AG04450 (cell line): ENCODE data around the gene ZFP14. TPM values are rescaled to one million over a fixed set of nuclear protein-coding genes. Genes with fewer than 3 reads are reported as not detected.
A peak's percentile ranks its signal among the peaks of the same experiment; 100 is the strongest.

Source experiments
- CTCF ChIA-PET: fragments of 300-600, 350-600 bp; formaldehyde crosslinking; extraction: SDS; loops from one replicate; lab custom pipeline; 2022; ENCODE audit warnings: antibody characterized with exemption, inconsistent platforms; lab: Charles Lee
- POLR2A ChIA-PET: fragments of 350-600 bp; formaldehyde crosslinking; extraction: SDS; loops from one replicate; lab custom pipeline; 2021; ENCODE audit warnings: antibody characterized with exemption, inconsistent platforms; lab: Yijun Ruan, JAX
- DNase-seq: peaks from one replicate; pipeline ENCODE4 v3.0.0-alpha.2; 2011; ENCODE audit warnings: low read depth, low spot score
- H3K27ac ChIP-seq: one replicate; pipeline ENCODE4 v1.5.1; 2012; ENCODE audit warnings: low read depth, low read length, control low read depth
- H3K27me3 ChIP-seq: one replicate; pipeline ENCODE4 v1.6.0; 2012; ENCODE audit warnings: low read length; ENCODE audit not compliant: control insufficient read depth, insufficient read depth
- H3K4me3 ChIP-seq: 2 replicates; pipeline ENCODE4 v1.5.1; 2011; ENCODE audit warnings: mild to moderate bottlenecking, low read depth, low read length, control low read depth
- H3K9me3 ChIP-seq: 2 replicates; pipeline ENCODE4 v1.5.1; 2012; ENCODE audit warnings: low read length; ENCODE audit not compliant: control insufficient read depth, insufficient read depth
- CTCF ChIP-seq: IDR thresholded peaks from 2 replicates; pipeline ENCODE4 v1.5.1; 2011; ENCODE audit warnings: low read depth, low read length, control low read depth, inconsistent platforms
- polyA plus RNA-seq: library from polyadenylated mRNA; depleted of rRNA; stranded (reverse); fragments of >200 nt; gene quantifications from 2 replicates; pipeline ENCODE4 v1.2.3, GENCODE V29; 2011

Gene ZFP14
- polyA plus RNA-seq, 1 experiment: 2.7 TPM

DNA sequence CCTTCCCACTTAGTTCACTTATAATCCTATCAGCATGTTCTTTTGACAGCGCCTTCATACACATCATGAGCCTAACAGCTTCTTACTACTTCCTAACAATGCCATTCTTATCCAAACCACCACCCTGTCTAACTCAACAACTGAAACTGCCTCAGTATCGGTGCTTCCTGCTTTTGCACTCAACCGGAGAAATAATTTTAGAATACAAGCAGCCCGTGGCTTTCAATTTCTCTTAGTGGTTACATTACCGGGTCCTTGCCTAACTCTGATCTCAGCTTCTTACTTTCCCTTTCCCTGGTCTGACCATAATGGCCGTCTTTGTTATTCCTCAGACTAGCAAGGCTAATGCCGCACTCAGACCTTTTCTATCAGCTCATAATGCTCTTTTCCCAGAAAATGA lies 22.5 kb upstream of the ZFP14 start:
- TF ChIP-seq CTCF: no peak
- peaks cover 34% of the 10 kb centered on the region for H3K9me3 ChIP-seq
- POLR2A ChIA-PET: no interaction called here
- CTCF ChIA-PET: no interaction called here
- no peak for DNase-seq
- H3K27me3 ChIP-seq: no peaks in the 10 kb centered on the region
- no peak overlapping the region for H3K4me3 ChIP-seq
- H3K27ac ChIP-seq: no peak overlapping the region

DNA sequence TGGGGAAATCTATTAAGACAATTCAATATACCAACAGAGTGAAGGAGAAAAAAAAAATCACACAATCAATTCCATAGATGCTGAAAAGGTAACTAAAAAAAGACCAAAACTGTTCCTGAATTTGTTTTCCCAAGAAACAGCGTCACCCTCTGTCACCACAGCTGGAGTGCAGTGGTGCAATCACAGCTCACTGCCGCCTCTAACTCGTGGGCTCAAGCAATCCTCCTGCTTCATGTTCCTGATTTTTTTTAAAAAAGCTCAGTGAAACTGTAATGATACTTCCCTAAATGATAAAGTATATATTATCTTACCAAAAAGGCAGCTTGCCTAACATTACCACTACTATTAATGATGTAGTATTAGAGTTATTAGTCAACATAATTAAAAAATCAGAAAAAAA lies 19.6 kb upstream of the ZFP14 start:
- no peaks in the 10 kb centered on the region for H3K27me3 ChIP-seq
- no peak overlapping the region for H3K27ac ChIP-seq
- no peak overlapping the region for H3K4me3 ChIP-seq
- no peak for DNase-seq
- peaks cover 55% of the 10 kb centered on the region for H3K9me3 ChIP-seq
- CTCF ChIA-PET: no interaction called here
- POLR2A ChIA-PET: no interaction called here
- TF ChIP-seq CTCF: no peak

DNA sequence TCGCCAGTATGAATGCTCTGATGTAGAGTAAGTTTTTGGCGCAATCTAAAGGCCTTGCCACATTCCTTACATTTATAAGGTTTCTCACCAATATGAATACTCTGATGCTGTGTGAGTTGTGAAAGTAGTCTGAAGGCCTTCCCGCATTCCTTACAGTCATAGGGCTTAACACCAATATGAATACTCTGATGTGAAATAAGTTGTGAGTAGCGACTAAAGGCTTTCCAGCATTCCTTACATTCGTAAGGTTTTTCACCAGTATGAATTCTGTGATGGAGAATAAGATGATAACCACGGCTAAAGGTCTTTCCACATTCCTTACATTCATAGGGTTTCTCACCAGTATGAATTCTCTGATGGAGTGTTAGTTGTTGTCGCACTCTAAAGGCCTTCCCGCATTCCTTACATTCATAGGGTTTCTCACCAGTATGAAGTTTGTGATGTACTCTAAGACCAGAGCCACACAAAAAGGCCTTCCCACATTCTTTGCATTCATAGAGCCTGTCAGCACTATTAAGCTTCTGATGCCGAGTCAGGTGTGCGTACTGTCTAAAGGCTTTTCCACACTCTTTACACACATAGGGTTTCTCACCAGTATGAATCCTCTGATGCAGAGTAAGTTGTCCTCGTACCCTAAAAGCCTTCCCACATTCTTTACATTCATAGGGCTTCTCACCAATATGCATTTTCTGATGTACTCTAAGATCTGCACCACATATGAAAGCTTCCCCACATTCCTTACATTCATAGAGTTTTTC lies 14.1 kb upstream of the ZFP14 start:
- Histone ChIP-seq H3K4me3 (no peak overlapping the region), H3K27ac (no peak overlapping the region), H3K9me3 (peaks cover 65% of the 10 kb centered on the region), H3K27me3 (no peaks in the 10 kb centered on the region)
- ChIA-PET CTCF (no interaction called here), POLR2A (no interaction called here)
- TF ChIP-seq CTCF: no peak
- no peak for DNase-seq

- TF ChIP-seq CTCF: no peak
- Histone ChIP-seq H3K27ac (no peak overlapping the region), H3K27me3 (no peaks in the 10 kb centered on the region), H3K4me3 (peak overlapping the region; percentile 92), H3K9me3 (peaks cover 18% of the 10 kb centered on the region)
- CTCF ChIA-PET: interaction anchor here (0.9 kb wide), 1 partner anchor 110 kb away, joined by 3 read pairs; the partner anchor contains the start of gene ZNF566
- DNase-seq: no peak
- POLR2A ChIA-PET: interaction anchor here (0.7 kb wide), 1 partner anchor 729 kb away, joined by 3 read pairs; no protein-coding TSS in a partner anchor
Observed at GRCh38 chr19:36379510-36379819, 464 bp upstream of the ZFP14 start.

DNA sequence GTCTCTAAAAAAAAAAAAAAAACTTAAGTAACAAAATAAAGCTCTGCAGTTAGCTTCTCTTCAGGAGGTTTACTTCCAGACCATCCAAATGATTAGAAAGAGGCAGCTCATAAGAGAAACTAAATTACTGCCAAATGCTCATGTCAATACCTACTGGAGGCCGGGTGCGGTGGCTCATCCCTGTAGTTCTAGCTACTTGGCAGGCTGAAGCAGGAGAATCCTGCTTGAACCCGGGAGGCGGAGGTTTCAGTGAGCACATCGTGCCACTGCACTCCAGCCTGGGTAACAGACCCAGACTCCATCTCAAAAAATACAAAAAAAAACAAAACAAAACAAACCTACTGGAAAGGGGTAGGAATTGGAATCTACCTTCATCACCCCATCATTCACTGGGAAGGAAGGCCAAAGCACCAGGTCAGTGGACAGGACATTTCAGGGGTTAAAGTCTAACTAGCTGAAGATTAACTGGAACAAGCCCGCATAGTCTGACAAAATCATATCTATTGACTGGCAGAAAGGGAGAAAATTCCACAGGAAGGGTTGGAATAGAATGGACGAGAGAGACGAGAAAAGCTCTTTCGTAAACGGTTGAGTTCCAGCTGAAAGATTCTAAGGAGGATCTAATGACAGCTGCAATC lies 1.3 kb downstream of the ZFP14 start:
- ChIA-PET POLR2A (interaction anchor here (1.2 kb wide), 1 partner anchor 9 kb away, joined by 3 read pairs; no protein-coding TSS in a partner anchor), CTCF (interaction anchor here (0.6 kb wide), 1 partner anchor 13 kb away, joined by 4 read pairs; no protein-coding TSS in a partner anchor)
- DNase-seq: no peak
- H3K27me3 ChIP-seq: no peaks in the 10 kb centered on the region
- no peak for TF ChIP-seq CTCF
- no peak overlapping the region for H3K27ac ChIP-seq
- H3K4me3 ChIP-seq: peak overlapping the region; percentile 92
- peaks cover 27% of the 10 kb centered on the region for H3K9me3 ChIP-seq
